Suppressor macrophage (primary cell): ENCODE data around the gene TMEM132C.

Experiments
- DNase-seq, 4 experiments: peaks; one replicate each; pipeline ENCODE4 v3.0.0-alpha.2; 2020 to 2022

Gene TMEM132C

DNA sequence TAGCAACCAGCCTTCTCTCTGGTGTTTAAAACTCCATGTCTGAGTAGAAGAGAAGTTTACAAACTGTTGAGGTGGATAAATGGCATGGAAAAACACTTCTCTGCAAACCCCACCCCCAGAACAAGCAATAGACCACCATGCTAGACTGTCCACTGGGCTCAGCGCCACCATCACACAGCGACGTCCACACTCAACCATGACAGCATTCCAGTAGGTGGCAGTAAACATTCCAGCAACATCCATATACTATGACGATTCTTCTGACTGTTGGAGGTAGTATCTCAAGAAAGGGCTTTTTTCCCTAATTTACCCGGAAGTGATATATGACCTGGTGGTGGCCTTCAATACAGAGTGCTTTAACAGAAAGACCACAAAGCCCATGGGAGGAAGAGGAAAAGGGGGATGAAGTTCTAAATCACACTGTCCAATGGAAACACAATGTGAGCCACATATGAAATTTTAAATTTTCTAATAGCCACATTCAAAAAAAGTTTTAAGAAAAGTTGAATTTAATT, 404.6 kb downstream of the TMEM132C start:
- peak in 1 of 4 experiments; percentile 12 for DNase-seq

DNA sequence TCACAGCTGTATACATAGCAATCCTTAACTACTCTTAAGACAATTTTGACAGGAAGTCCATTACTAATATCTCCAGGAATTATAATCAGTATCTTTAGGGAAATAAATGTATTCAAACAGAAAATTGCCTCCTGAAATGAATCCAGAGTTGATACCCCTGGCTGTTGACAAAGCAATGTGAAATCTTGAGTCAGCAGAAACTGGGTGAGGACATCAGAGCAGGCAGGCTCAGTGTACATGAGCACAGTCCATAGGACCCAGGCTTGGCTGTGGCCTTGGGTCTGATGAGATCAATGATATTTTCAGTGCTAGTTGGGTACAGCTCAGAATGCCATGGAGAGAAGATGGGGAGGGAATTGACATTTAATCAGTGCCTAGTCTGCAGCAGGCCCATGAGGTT, 405.5 kb downstream of the TMEM132C start:
- no peak for DNase-seq

DNA sequence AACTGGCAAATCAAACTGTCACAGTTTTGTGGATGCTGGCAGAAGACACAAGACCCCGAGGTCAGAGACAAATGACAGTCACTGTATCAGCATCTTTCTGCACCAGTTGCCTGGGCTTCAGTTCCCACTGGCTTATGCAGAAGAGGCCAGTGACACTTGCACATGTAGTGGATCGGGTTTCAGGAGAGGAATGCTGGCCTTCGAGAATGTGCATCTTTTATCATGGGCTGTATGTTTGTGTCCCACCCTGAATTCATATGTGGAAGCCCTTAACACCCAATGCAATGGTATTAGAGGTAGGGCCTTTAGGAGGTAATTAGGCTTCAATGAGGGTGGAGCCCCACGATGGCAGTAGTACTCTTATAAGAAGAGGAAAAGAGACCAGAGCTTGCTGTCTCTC, 405.9 kb downstream of the TMEM132C start:
- no peak for DNase-seq

GRCh38 chr12:128675576-128675975, 408.6 kb downstream of the TMEM132C start:
- DNase-seq = no peak

DNA sequence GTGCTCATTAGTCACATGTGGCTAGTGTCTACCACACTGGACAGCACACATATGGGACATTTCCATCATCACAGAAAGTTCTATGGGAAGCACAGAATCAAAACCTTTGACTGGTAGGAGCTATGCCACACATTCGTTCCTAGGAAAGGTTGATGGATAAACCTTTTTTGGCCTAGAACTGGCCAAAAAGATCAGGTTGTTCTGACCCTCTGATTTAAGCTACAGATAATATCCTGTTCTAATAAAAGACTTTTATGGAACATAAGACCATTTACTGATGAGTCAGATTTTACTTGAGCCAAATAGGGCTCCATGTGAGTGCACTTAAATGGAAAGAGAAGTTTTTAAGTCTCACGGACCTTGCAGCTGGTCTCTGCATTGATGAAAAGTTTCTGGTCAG, 413.6 kb downstream of the TMEM132C start:
- no peak for DNase-seq

DNA sequence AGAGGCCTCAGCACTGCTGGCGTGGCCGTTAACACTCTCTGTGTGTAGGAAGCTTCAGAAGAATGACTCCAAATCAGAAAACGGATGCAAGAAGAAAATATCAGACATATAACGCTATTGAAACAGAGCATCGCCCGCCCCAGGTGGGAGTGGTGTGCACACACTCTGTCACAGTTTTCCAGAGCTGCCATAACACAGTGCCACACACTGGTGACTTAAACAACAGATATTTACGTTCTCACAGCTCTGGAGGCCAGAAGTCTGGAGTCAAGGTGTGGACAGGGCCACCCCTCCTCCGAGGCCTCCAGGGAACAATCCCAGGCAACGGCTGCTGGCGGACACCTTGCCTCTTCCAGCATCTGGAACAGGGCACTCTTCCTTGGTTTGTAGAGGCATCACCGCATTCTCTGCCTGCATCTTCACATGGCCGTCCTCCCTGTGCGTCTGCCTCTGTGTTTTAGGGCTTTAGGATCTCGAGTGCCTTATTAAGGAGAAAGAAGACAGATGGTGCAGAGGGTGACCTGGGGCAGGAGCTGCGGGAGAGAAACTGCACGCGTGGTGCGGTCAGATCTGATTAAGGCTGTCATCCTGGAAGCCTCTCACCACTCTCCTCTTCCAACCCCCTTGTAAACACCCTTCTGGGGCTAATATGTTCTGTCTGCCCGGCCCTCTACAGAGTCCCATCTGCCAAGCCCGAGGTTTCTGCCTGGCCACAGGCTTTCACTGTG, 415.7 kb downstream of the TMEM132C start:
- no peak for DNase-seq

GRCh38 chr12:128684352-128684751, 417.4 kb downstream of the TMEM132C start:
- no peak for DNase-seq

GRCh38 chr12:128685903-128686475, 419.0 kb downstream of the TMEM132C start:
- DNase-seq = no peak

DNA sequence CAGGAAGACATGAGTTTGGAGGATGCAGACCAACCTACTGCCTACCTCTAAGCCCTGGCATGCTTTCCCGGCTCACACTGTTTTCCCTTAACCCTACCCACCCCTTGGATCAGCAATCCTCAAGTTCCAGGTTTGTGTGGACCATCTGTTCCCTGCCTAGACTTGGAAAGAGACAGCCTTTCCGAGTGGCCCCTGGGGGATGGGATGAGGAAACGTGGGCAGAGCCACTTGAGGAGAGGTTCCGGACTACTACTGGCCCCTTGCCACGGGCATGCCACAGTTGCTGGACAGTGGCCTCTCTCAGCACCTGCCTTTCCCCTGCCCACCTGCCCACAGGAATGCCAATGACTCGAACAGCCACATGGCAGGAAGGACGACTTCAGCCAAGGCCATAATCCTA, 420.9 kb downstream of the TMEM132C start:
- DNase-seq = no peak

- DNase-seq = no peak
These were observed 423.7 kb downstream of the TMEM132C start for GRCh38 chr12:128690641-128691040.

- DNase-seq = no peak
These were observed 426.1 kb downstream of the TMEM132C start for GRCh38 chr12:128693115-128693514.

- DNase-seq = no peak
These were observed 426.8 kb downstream of the TMEM132C start for GRCh38 chr12:128693771-128694170.

- no peak for DNase-seq
These were observed 427.5 kb downstream of the TMEM132C start for GRCh38 chr12:128694445-128694844.

DNA sequence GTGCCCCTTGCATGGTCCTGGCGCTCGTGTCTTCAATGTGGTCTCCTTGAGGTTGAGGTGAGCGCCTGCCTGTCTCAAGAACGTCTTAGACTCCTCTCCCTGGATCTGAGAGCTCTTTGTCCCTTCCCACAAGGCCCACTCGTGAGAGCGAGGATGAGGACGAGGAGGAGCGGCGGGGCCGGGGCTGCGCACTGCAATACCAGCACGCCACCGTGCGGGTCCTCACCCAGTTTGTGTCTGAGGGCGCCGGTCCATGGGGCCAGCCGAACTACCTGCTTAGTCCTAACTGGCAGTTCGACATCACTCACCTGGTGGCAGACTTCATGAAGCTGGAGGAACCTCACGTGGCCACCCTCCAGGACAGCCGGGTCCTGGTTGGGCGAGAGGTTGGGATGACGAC, 428.7 kb downstream of the TMEM132C start:
- DNase-seq = no peak

- no peak for DNase-seq
These were observed 431.5 kb downstream of the TMEM132C start for GRCh38 chr12:128698301-128698972.

DNA sequence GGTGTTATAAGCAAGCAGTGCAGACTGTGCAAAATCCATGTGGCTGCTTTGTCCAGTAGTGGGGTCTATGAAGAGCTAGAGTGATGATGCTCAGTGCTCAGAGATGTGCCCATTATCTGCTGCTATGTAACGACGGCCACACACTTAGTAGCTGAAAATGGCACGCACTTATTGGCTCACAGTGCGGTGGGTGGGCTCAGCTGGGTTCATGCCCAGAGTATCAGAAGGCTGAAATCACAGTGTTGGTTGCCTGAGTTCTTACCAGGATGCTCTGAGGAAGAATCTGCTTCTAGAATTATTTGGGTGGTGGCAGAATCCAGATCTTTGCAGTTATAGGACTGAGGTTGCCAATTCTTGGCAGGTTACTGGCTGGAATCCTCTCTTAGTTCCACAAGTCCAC, 432.1 kb downstream of the TMEM132C start:
- DNase-seq = no peak

DNA sequence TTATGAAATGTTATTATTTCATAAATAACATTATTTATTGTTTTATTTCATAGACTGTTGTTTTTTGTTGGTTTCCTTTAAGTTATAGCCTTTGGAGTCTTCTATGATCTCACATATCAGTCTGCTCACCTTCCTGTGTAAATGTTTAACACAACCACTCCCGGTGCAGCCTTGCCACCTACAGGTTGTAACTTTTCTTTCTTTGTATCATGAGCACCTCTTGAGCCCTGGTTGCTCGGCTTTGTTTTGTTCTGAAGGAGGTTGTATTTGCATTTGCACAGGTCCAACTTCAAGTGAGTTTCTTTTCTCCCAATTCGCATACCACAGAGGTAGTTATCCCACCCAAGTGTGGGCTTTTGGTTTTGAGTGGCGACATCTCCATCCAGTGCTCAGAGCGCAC, 435.4 kb downstream of the TMEM132C start:
- DNase-seq = no peak

DNA sequence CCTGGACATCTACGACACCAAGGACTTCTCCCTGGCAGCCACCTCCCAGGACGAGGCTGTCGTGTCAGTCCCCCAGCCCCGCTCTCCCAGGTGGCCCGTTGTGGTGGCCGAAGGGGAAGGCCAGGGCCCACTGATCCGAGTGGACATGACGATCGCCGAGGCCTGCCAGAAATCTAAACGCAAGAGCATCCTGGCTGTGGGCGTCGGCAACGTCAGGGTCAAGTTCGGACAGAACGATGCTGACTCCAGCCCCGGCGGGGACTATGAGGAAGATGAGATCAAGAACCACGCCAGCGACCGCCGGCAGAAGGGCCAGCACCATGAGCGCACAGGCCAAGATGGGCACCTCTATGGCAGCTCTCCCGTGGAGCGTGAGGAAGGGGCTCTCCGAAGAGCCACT, 438.2 kb downstream of the TMEM132C start:
- DNase-seq = no peak

- no peak for DNase-seq
These were observed 440.5 kb downstream of the TMEM132C start for GRCh38 chr12:128707488-128707887.

GRCh38 chr12:128708789-128709188, 441.8 kb downstream of the TMEM132C start:
- no peak for DNase-seq

DNA sequence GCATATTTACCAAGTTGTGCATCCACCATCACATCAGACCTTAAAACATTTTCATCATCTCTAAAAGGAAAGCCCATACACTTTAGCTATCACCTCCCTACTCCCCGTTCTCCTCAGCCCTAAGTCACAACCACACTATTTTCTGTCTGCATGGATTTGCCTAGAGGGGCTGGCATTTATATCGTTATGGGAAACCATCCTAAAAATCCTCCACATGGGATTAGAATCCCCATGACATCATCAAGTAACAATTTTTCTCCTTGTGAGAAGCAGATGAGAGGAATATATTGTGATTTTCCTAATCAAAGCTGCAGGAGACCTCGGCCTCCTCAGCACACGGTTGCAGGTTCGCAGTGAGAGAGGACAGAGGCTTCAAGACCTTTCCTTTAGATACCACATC, 442.7 kb downstream of the TMEM132C start:
- DNase-seq = no peak

DNA sequence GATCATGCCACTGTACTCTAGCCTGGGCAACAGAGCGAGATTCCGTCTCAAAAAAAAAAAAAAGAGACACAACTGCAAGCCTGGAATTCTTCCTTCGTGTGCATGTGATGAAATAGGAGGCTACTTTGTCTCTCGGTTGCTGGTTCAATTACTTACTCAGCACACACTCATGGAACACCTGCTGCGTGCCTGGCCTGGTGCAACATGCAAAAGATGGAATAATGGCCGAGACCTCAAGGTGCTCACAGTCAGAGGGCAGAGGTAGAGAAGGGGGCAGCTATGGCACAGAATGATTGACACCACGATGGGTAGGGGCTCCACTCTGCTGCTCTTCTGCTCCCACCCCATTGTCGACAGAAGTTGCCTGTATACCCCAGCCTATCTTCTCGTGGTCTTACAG, 444.5 kb downstream of the TMEM132C start:
- DNase-seq = no peak

GRCh38 chr12:128712622-128713021, 445.7 kb downstream of the TMEM132C start:
- no peak for DNase-seq

- no peak for DNase-seq
These were observed 448.5 kb downstream of the TMEM132C start for GRCh38 chr12:128715485-128715884.
